ENCODE measurements around the gene BPHL. TPM values are rescaled to one million over a fixed set of nuclear protein-coding genes. Genes with fewer than 3 reads are reported as not detected.
"Not testable (repeated sequence)": the region's sequence is repeated elsewhere in the genome, so short reads cannot be mapped to it uniquely, and the experiment has no call there.

The BPHL gene
- polyA plus RNA-seq, 1 donor: 35.0 TPM

GRCh38 chr6:3124667-3125066 is 6.2 kb downstream of the BPHL start:
- DNase-seq: no peak

- no peak for DNase-seq
Measured at GRCh38 chr6:3125815-3126214, 7.3 kb downstream of the BPHL start.

GRCh38 chr6:3128356-3129108 is 10.0 kb downstream of the BPHL start:
- DNase-seq: peak; percentile 59

GRCh38 chr6:3131695-3132094 is 13.2 kb downstream of the BPHL start:
- DNase-seq: no peak

- no peak for DNase-seq
Measured at GRCh38 chr6:3133515-3133914, 15.0 kb downstream of the BPHL start.

- DNase-seq: no peak
Measured at GRCh38 chr6:3135668-3136291, 17.3 kb downstream of the BPHL start.

- DNase-seq: no peak
Measured at GRCh38 chr6:3136292-3137011, 17.9 kb downstream of the BPHL start.

GRCh38 chr6:3137057-3137777 is 18.7 kb downstream of the BPHL start:
- DNase-seq: no peak

GRCh38 chr6:3137873-3138272 is 19.4 kb downstream of the BPHL start:
- not testable (repeated sequence) for DNase-seq

- DNase-seq: no peak
Measured at GRCh38 chr6:3138341-3138740, 19.8 kb downstream of the BPHL start.

- DNase-seq: peak; percentile 67
Measured at GRCh38 chr6:3139090-3139903, 20.8 kb downstream of the BPHL start.

- DNase-seq: no peak
Measured at GRCh38 chr6:3140201-3140600, 21.7 kb downstream of the BPHL start.

GRCh38 chr6:3142536-3142935 is 24.0 kb downstream of the BPHL start:
- no peak for DNase-seq

- no peak for DNase-seq
Measured at GRCh38 chr6:3143158-3143557, 24.6 kb downstream of the BPHL start.

- no peak for DNase-seq
Measured at GRCh38 chr6:3144571-3144970, 26.1 kb downstream of the BPHL start.

GRCh38 chr6:3147914-3148757 is 29.6 kb downstream of the BPHL start:
- no peak for DNase-seq

- DNase-seq: no peak
Measured at GRCh38 chr6:3151691-3152090, 33.2 kb downstream of the BPHL start.

GRCh38 chr6:3152689-3153088 is 34.2 kb downstream of the BPHL start:
- no peak for DNase-seq

- DNase-seq: not testable (repeated sequence)
Measured at GRCh38 chr6:3155416-3155815, 36.9 kb downstream of the BPHL start.

GRCh38 chr6:3156184-3157130 is 37.9 kb downstream of the BPHL start:
- DNase-seq: not testable (repeated sequence)

Data from hindlimb muscle (tissue), 1 donor.